HG02885 (cell line): Measurements from ENCODE around the gene MARS1.
A peak's percentile ranks its signal among the peaks of the same experiment; 100 is the strongest.

ENCODE experiments used
- ATAC-seq: cut with Tn5 transposase; IDR thresholded peaks from one replicate; pipeline ENCODE4 v1.9.1; 2021; ENCODE audit warnings: mild to moderate bottlenecking; ENCODE audit not compliant: unreplicated experiment, poor library complexity

MARS1 gene

GRCh38 chr12:57470970-57471656 is 16.8 kb upstream of the MARS1 start:
- no peak for ATAC-seq

DNA sequence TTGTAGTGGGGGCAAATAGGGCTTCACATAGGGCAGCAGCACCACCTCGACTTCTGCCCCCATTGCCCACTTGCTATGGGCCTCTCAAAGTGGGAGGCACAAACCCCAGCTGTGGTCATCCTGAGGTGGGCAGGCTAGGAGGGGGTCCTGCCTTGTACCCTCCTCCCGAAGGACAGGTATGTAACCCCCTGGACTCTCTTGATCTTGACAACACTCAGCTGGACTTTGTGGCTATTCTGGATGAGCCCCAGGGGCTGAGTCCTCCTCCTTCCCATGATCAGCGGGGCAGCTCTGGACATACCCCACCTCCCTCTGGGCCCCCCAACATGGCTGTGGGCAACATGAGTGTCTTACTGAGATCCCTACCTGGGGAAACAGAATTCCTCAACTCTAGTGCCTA is 16.2 kb upstream of the MARS1 start:
- ATAC-seq: no peak

DNA sequence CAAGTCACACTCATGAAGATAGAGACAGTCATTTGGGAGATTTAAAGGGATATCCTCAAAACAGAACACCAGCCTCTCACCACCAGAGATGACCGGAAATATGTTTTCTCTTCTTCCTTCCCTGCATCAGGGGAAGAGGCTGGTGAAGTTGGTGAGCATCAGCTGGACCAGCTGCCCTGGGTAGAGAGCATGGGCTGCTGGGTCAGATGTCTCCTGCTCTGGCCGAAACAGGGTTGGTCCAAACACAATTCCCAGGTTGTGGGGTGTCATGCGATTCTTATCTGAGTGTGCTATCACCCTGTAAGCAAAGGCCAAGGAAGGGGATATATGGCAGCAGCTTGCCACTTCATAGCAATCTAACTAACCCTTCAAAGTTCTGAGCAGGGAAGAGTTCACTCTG is 15.5 kb upstream of the MARS1 start:
- no peak for ATAC-seq

- no peak for ATAC-seq
These were observed 14.5 kb upstream of the MARS1 start for GRCh38 chr12:57473392-57473791.

DNA sequence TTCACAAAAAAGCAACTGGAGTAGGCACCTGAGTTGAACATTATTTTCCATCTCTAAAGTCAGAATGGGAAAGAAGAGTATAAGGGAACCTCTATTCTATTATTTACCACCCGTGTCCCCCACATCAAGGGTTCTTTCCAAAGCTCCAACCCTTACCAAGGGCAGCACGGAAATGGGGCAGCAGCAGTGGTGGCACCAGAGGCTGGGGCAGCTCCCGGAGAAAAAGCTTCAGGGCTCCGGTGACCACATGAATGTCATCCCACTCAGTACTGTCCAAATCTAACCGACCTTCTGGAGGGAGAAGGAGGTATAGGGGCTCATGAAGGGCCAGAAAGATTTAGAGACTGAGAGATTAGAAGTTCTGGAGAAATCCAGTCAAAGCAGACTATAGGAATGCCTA is 14.0 kb upstream of the MARS1 start:
- no peak for ATAC-seq

DNA sequence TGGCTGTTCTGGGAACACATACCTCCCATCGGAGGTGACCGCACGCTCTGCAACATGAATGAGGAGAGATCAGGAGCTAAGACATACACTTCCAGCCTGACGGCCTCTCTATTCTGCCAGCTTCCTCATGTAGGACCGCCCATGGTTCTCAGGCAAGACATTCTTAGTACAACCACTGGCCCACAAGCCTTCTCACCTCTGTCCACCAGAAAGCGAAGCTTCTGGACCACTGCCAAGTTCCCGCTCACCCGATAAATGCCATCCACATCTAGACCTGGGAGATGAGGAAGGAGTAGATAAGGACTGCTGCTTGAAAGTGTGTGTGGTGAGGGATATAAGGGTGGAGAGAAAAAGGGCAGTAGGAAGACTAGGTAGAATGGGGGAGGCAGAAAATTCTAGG is 13.4 kb upstream of the MARS1 start:
- no peak for ATAC-seq

GRCh38 chr12:57474862-57475261 is 13.0 kb upstream of the MARS1 start:
- ATAC-seq: no peak

GRCh38 chr12:57475271-57476161 is 12.4 kb upstream of the MARS1 start:
- ATAC-seq: no peak

- no peak for ATAC-seq
These were observed 11.5 kb upstream of the MARS1 start for GRCh38 chr12:57476162-57476992.

GRCh38 chr12:57476993-57477709 is 10.7 kb upstream of the MARS1 start:
- no peak for ATAC-seq

DNA sequence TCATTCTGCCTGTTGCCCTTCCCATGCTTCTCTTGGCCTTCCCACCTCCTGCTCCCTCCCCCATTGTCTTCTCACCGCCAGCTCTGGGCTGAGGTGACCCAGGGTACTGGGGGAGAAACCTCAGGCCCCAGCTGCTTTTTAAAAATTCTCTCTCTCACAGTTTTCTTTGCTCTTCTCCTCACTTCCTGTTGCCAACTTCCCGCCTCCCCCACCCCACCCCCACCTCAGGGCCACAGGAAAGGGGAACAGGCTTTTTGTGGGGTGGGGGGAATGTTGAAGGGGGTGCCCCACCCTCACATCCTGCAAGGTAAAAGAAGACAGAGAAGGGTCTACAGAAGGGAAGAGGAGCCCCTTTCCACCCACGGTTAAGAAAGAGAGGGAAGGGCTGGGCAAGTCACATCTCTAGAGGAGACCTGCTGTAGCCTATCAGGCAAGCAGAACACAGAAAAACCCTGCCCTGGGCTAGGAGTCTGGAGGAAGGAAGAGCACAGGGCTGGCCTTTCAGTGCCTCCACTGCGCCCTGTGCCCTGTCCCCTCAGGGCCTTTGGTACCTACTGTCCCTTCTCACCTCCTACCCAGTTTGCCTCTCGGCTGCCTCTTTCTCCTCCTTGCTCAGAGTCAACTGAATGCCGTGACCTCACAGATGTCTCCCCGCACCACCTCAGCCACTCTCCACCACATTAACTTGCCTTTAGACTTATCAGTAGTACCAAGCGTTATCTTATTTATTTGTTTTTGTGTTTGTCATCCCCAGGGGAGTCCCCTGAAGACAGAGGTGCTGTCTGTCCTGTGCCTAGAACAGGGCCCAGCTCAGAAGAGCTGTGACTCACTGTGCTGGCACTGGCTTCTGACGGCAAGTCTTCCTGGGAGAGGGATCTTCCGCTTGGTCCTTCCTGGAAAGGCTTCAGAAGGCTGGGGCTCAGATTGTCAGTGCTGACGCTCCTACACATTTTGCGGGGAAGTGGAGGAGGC is 9.9 kb upstream of the MARS1 start:
- peak; percentile 37 for ATAC-seq

DNA sequence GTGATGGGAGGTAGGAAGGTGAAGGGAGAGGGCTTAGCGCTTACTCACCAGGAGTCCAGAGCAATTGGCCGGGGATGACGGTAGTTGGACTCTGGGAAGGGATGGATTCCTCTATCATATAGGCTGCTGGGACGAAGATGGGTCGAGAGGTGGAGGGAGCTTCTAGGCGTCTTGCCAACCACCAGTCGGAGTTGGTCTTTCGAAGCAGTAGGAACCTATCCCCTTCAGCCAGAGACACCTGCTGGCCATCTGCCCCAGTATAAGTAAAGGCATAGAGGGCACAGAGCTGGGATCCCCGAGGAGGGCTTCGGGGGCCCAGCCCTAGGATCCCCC is 8.9 kb upstream of the MARS1 start:
- peak; percentile 16 for ATAC-seq

GRCh38 chr12:57479376-57480115 is 8.3 kb upstream of the MARS1 start, which contains the start of gene ARHGAP9:
Gene ARHGAP9 (minus strand): TSS chr12:57479866. CDS start chr12:57479406, 460 bp downstream.
- ATAC-seq: peak; percentile 37

GRCh38 chr12:57481671-57482070 is 6.2 kb upstream of the MARS1 start:
- ATAC-seq: no peak

DNA sequence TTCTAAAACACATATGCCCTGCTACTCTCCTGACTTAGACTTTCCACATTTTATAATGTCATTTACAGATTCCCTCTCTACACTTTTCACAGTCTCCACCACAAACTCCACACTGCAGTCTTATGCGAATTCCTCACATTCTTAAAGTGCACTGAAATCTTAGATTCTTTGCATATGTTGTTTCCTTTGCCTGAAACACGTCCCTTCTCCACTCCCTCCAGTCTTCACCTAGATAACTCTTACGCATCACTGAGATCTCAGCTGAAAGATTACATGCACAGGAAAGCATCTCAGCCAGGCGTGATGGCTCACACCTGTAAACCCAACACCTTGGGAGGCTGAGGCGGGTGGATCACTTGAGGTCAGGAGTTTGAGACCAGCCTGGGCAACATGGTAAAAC is 4.4 kb upstream of the MARS1 start:
- no peak for ATAC-seq

- ATAC-seq: no peak
These were observed 2.2 kb upstream of the MARS1 start for GRCh38 chr12:57485695-57486094.

DNA sequence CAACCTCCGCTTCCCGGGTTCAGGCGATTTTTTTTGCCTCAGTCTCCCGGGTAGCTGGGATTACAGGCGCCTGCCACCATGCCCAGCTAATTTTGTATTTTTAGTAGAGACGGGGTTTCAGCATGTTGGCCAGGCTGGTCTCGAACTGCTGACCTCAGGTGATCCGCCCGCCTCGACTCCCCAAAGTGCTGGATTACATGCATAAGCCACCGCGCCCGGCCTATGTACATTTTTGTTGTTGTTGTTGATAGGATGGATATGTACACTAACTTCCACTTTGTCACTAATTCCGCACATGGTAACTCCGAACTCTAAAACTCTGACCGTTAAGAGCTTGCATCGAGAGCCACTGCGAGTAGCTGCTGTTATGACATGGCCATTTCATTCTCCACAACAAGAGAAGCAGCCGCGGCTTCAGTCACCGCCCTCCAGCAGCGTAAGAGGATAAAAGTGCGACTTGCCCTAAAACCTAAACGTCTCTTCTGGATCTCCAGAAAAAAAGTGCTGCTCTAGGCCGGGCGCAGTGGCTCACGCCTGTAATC is 742 bp upstream of the MARS1 start:
- ATAC-seq: no peak
